ENCODE results near the gene PPIL1.

Gene PPIL1

GRCh38 chr6:36834576-36835341, 39.8 kb downstream of the PPIL1 start:
- DNase-seq = peak; percentile 18 to 69

GRCh38 chr6:36833182-36833789, 41.3 kb downstream of the PPIL1 start:
- no peak for DNase-seq

DNA sequence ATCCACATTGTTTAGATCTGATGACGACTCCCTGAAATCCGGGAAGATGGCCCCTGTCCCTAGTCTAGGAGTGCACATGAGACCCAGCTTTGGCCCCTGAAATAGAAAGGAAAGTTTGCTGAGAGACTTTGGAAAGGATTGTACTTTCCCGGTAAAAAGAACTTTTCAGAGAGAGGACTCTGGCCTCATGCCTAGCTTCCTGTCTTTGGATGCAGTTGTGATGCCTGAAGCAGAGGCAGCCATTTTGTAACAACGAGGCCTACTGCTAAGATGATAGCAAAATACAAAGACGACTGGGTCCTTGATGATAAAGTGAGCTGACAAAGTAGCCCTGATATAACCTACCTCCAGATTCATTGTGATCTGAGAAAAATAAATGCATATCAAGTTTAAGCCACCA, 42.3 kb downstream of the PPIL1 start:
- no peak for DNase-seq

DNA sequence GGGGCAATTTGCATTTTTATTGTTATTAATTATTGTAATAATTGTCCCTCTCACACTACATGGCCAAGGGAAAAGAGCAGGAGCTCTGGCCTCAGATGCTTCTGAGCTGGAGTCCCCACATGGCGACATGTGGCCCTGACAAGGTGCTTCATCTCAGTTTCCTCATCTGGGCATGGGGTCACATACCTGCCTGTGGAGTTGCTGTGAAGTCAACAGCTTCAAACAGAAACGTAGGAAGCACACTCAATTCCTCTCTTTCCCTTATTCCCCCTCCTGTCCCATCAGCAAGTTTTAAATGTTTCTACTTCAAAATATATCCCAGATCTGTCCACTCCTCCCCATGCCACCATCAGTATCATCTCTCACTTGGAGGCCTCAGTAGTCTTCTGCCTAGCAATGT, 44.0 kb downstream of the PPIL1 start:
- no peak for DNase-seq

DNA sequence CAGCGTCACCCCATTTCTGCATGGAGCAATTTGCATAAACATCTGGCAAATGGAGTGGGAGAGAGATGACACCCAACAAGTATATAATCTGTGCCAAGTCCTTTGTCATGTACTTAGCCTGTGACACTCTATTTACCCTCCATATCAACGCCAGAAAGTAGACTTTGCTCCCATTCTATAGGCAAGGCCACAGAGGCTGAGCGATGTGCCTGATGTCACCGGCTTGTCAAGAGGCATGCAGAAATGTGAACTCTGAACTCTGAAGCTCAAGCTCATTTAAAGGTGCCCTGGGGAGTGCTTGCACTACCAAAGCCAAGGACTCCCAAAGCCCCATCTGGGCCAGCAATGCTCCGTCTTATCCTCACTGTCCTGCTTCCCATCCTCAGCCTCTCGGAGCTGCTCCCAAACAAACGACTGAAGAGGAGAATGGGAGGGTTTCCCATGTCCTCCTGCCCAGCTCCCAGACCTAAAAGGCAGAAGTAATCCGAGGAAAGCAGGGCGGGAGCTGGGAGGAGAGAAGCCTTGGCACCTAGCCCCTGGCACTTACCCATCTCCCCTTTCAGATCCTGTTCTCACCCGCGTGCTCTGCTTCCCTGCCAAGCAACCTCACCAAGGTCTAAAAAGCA, 44.6 kb downstream of the PPIL1 start:
- DNase-seq = peak; percentile 94

DNA sequence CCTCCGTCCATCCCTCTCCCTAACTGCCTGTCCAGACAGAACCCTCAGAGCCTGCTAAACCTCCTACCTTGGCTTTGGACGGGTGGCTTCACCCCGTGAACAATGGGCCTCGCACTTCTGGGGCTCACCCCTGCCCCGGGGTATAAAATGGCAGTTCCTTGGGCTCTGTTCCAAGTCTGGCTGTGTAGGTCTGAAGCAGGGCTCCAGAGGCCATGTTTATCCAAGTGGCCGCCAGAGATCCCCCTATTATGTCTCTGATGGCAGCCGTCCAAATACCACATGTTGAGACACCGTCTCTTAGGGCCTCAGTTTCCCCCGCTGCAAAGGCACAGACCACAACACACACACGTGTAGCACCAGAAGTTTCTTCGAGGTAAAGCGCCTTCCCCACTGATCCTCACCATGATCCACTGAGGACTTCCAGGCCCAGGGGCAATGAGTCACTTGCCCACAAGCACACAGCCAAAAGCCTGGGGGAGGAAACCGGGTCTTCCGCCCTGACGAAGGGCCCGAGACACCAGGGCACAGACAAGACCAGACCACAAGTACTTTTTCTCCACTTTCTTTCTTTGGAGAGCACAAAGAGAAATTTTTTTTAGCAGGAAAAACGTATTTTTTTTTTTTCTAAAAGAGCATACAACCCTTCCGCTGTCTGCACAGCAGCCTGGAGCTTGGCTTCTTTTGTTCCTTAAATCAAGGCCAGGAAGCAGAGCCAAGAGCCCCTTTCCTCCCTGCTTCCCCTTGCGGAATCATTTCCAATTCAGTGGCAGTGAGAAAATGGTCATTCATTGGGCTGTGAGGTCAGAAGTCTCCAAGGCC, 47.1 kb downstream of the PPIL1 start:
- DNase-seq = peak in 1 of 2 experiments; percentile 50

DNA sequence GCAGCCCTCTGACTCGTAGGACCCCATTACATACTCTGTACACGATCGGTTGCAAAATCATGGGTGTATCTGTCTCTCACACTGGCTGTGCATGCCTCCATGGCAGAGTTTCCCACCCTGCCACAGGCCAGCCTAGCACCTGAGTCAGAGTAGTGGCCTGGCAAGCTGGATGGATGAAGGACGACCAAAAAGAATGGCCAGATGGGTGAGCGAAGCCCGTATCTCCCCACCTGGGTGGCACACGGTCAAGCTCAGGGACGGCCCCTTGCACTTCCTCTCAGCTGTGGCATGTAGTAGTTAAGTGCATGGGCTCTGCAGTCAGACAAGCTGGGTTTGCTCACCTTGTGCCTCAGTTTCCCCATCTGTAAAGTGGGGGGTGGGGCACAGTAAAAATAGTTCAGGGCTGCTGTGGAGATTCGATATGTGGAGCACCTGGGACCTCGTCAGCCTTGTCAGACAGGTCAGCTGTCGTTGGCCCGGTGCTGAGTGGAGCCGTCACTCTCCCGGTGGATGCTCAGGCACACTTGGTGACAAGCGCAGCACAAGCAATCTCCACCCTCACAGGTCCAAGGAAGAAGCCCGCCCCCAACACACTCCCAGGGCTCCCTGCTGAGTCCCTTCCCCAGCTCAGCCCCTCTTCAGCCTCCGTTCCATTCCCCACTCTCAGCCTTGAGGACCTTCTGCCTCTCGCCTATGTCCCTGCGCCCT, 47.9 kb downstream of the PPIL1 start:
- no peak for DNase-seq

DNA sequence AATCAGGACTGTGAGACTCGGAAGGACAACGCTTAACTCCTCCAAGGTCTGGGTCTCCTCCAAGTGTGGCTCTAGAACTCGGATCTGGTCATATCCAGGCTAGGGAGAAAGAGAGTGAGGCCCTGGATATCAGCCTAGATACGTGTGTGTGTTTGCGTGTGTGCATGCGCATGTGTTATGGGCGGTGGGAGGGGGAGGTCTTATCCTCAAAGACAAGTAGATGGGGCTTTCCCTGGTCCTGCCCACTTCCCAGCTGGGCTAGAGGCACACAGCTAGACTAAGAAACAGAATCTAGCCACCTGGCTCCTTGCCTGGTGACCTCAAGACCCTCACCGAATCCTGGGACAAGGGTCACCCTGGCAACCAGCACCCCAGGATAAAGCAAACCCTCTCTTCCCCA, 48.6 kb downstream of the PPIL1 start:
- DNase-seq = no peak

DNA sequence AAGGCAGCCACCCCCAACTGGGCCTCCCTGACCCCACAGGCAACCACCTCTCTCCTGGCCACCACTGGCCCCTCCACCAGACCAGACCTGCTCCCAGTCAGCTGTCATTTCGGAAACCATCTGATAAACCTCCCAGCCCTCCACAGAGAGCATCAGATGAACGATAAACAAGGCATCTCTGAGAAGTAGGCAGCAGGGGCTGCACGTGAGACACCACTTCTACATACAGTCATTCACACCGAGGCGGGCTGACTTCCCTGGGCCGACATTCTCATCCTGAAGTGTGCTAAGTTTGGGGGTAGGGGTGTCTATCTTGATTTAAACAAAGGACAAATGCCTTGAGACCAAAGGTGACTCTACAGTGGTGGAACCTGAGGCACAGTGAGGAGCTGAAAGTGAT, 49.2 kb downstream of the PPIL1 start:
- no peak for DNase-seq

GRCh38 chr6:36824253-36824652, 50.4 kb downstream of the PPIL1 start:
- DNase-seq = no peak

GRCh38 chr6:36823421-36824096, 51.0 kb downstream of the PPIL1 start:
- DNase-seq = no peak

DNA sequence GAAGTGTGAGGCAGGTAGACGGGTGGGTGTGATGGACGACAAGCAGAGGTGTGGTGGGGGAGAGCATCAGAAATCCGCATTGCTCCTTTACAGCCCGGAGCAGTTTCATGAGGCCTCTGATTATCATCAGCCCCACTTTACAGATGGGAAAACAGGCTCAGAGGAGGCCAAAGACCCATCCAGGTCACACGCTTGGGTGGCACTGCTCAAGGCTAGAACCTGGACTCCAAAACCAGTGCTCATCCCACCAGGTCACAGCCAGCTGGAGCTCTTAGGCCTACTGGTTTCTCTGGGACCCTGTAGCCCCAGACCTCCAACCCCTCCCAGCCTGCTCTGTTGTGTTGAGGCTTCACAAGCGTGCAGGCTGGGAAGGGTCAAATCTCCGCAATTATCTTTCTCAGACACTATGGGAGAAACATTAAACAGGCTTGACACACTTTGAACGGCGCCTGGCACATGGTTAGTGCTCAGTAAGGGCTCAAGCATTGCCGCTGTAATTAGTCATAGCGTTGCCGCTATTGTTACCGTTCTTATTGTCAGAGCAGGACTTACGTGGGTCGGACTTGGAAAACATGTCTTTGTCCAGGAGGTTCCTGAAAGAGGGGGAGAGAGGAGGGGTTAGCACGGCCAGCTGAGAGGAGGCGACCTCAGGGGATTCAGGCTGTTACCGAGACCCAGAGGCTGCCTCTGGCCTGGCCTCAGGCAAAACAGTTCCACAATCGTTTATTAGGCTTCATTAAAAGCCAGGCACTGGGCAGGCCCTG, 51.9 kb downstream of the PPIL1 start:
- DNase-seq = no peak

- no peak for DNase-seq
These were observed 52.8 kb downstream of the PPIL1 start for GRCh38 chr6:36821581-36822335.

DNA sequence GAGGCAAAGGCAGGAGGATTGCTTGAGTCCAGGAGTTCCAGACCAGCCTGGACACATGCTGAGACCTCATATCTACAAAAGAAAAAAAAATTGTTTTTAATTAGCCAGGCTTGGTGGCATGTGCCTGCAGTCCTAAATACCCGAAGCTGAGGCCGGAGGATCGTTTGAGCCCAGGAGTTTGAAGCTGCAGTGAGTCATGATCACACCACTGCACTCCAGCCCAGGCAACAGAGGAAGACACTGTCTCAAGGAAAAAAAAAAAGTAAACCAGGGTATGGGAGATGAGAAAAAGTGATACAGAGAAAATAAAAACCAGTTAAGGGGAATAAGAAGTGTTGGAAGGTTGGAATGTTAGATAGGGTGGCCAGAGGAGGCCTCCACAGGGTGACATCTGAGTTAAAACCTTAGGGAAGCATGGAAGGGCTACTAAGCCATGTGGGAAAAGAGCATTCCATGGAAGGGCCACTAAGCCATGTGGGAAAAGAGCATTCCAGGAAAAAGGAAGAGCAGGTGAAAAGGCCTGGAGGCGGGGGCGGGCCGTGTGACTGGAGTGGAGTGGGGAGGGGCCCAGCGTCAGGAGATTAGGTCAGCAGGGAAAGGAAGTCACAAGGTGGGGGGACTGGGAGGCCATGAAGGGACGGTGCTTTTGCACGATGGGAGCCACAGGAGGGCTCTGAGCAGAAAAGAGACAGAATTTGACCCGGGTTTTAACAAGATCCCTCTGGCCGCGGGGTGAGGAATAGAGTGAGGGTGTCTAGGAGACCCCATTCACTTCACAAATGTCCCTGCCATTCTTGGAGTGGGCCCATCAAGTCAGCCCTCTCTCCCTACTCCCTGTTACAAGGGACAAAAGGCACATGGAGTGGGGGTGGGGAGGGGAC, 53.7 kb downstream of the PPIL1 start:
- DNase-seq = no peak

DNA sequence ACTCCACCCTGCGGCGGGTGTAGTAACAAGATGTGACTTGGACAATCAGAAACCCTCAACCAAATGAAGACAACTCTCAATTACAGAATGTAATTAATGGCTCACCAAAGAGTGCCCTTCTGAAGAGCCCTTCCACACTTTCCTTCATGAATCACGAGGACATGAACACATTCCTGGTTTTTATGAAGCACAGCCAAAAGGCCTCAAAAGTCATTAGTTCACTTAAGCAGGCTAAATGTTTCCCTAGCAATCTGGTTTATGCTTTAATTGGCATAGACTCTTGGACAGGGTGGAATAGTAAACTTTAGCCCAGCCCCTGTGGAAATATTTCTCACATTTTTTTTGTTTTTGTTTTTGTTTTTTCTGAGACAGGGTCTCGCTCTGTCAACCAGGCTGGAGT, 55.8 kb downstream of the PPIL1 start:
- DNase-seq = no peak

DNA sequence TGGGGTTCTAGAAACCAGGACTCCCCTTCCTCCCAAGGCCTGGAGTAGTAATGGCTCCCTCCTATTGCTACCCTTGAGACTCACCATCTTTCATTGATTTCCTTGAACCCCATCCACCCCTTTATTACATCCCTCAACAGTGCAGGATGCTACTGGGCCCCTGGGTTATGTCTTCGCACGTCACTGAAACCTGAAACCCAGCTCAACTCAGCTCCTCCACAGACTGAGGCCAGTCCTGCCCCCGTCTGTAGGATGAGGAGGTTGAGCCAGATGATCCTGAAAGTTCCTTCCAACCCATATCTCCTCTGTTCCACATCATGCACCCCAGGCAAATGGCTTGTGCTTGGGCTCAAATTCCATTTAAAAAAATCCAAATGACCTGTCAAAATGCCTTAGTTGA, 56.8 kb downstream of the PPIL1 start:
- DNase-seq = no peak

- DNase-seq = no peak
These were observed 57.3 kb downstream of the PPIL1 start for GRCh38 chr6:36817176-36817817.

DNA sequence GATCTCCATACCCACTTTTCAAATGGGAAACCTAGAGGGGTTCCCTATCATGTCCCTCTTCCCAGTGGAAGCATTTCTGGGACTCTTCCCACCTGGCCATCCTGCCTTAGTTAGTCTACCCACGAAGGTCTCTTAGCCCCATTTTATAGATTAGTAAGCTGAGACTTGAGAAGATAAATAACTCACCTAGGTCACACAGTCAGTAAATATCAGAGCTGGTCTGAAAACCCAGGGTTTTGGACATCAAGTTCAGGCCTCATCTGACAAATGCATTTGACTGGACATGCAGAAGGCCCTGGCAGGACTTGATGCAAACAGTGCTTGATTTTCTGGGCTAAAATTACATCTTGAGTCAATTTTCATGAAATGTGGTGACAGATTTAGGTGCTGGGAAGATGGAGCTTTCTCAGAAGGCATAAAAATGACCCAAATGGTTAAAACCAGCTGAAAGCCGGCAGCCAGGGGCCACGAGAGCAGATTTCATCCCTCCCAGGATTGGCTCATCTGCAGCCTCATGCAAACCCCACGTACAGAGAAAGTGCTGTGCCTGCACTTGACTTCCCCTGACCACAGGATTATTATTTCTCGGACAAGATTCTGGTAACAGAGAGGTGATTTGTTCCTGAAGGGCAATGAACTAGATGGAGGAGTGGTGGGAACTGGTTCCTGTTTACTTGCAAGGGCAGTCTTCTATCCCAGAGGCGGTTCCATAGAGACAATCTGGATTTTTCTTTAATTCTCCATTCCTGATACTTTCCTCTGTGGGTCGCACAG, 58.5 kb downstream of the PPIL1 start:
- no peak for DNase-seq
